ENCODE data around the gene DNAH14.

DNA sequence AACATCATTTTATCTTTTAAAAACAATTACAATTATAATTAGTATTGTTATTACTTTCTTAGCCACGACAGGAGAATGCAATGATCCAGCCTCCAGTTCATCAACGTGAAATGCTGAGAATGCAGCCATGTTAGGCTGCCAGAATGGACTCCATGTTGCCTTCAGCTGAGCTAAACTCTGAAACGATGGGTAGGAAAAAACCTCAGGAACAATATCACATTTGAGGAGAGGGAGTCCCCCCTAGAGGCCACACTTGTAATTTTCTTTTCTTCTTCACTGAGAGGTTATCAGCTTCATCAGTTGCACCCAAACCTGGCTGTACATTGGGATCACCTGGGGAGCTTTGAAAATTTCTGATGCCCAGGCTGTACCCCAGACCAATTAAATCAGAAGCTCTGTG is 34.6 kb upstream of the DNAH14 start:
- peak; percentile 26 for TF ChIP-seq CTCF (IDR thresholded peaks at IDR 0.05)
- no peak for TF ChIP-seq ZFX (IDR thresholded peaks at IDR 0.05; ENCODE audit: borderline replicate concordance)

All from 22Rv1 (cell line).